ENCODE data around the gene TJP1. TPM values are rescaled to one million over a fixed set of nuclear protein-coding genes. Genes with fewer than 3 reads are reported as not detected.

The TJP1 gene
- total and polyA plus RNA-seq, 2 of the 8 experiments (the other 6 are each of a cell fraction or from before 2014, with no cell fraction given): 46.3 to 138 TPM

- FAIRE-seq (no peak), DNase-seq (ENCODE audit: low read depth in 1 of 2, low spot score in 2 of 2) (no peak)
- Histone ChIP-seq H3K14ac (ENCODE audit: insufficient read length) (no peak overlapping the region), H4K20me1 (replicated peaks in 1 of 2; ENCODE audit: control insufficient read depth in 1 of 2, insufficient read depth in 2 of 2, low read length in 2 of 2) (peaks cover 0 to 1% of the 10 kb centered on the region in 2 experiments), H2AFZ (ENCODE audit: low read length) (no peak overlapping the region), H4K8ac (ENCODE audit: extremely low read depth, insufficient read depth, low read length) (no peak overlapping the region), H3K4me3 (ENCODE audit: extremely low read depth in 1 of 4, insufficient read depth in 2 of 4, low read depth in 3 of 4, low read length in 4 of 4) (no peak overlapping the region), H4K5ac (ENCODE audit: insufficient read length, low read depth, low read length) (no peak overlapping the region), H2BK120ac (replicated peaks; ENCODE audit: low read depth, low read length) (no peak overlapping the region), H3K79me1 (ENCODE audit: low read depth, low read length) (no peaks in the 10 kb centered on the region; the same call in 1 of the 2 replicates), H3K18ac (ENCODE audit: extremely low read depth, low read length) (no peak overlapping the region), H3K4ac (replicated peaks; ENCODE audit: insufficient read length, low read depth, low read length) (no peak overlapping the region), H2AK5ac (ENCODE audit: low read depth, low read length) (no peak overlapping the region), H2BK12ac (ENCODE audit: low read depth, low read length) (no peak overlapping the region), H3K36me3 (ENCODE audit: control insufficient read depth in 2 of 4, insufficient read depth in 4 of 4, low read length in 3 of 4) (peaks cover 0 to 4% (median 2%) of the 10 kb centered on the region in 4 experiments; a peak in 2 of 8 replicates), H4K91ac (replicated peaks; ENCODE audit: insufficient read length, low read length) (no peak overlapping the region), H3K79me2 (ENCODE audit: control insufficient read depth in 1 of 2, insufficient read depth in 2 of 2, low read length in 2 of 2) (peaks cover 0 to 81% of the 10 kb centered on the region in 2 experiments; a peak in 2 of 4 replicates), H3K9ac (replicated peaks in 1 of 4; ENCODE audit: extremely low read depth in 1 of 4, low read depth in 3 of 4, low read length in 3 of 4) (no peak overlapping the region), H3K4me2 (ENCODE audit: insufficient read depth in 1 of 2, low read depth in 2 of 2, low read length in 2 of 2) (no peak overlapping the region), H3K23ac (ENCODE audit: insufficient read length) (no peak overlapping the region), H3K9me3 (ENCODE audit: insufficient read depth in 2 of 2, low read depth in 1 of 2, low read length in 1 of 2) (no peaks in the 10 kb centered on the region), H3K27ac (ENCODE audit: low read depth, low read length) (no peak overlapping the region), H3K56ac (replicated peaks; ENCODE audit: insufficient read length, low read depth, low read length) (no peak overlapping the region), H2BK5ac (ENCODE audit: low read depth, low read length) (no peak overlapping the region), H2BK15ac (ENCODE audit: low read length) (no peak overlapping the region), H3K4me1 (replicated peaks in 1 of 4; ENCODE audit: control insufficient read depth in 3 of 4, insufficient read depth in 4 of 4, low read length in 3 of 4) (peaks cover 0 to 5% (median 0%) of the 10 kb centered on the region in 4 experiments; a peak in 1 of 7 replicates), H2BK20ac (ENCODE audit: low read length) (no peak overlapping the region), H3K27me3 (replicated peaks in 1 of 4; ENCODE audit: control insufficient read depth in 3 of 4, extremely low read depth in 1 of 4, insufficient read depth in 3 of 4, low read length in 3 of 4) (no peaks in the 10 kb centered on the region), H3K23me2 (ENCODE audit: low read depth, low read length) (no peaks in the 10 kb centered on the region)
- WGBS, 2 experiments (ENCODE audit: extremely low coverage in 1 of 2, insufficient coverage in 1 of 2, insufficient read length in 1 of 2, insufficient replicate concordance in 2 of 2, low coverage in 1 of 2, low lambda C conversion rate in 2 of 2, missing lambda C conversion rate in 1 of 2): 74% methylated on average over 4 of the region's 4 CpGs; no CpG with 5 or more reads in 1 of the 2 experiments
- TF ChIP-seq HDAC2 (IDR thresholded peaks at IDR 0.05; ENCODE audit: borderline replicate concordance in 1 of 2, low read depth in 2 of 2, low read length in 2 of 2): no peak
- TF ChIP-seq NRF1 (IDR thresholded peaks at IDR 0.05; ENCODE audit: low read depth, low read length): no peak
- TF ChIP-seq GABPA (IDR thresholded peaks at IDR 0.05; ENCODE audit: borderline replicate concordance, insufficient read depth, low read length): no peak
- peak; percentile 53; the same call in 1 of the 2 replicates for TF ChIP-seq CEBPB (IDR thresholded peaks at IDR 0.05; ENCODE audit: low read depth, low read length)
- POLR2A ChIA-PET (ENCODE audit: partially characterized antibody): interaction anchor here (0.6 kb wide), 1 partner anchor 851 kb away, joined by 3 read pairs; no protein-coding TSS in a partner anchor
- CTCF ChIA-PET (ENCODE audit: partially characterized antibody): interaction anchor here (0.6 kb wide), 1 partner anchor 18 kb away, joined by 3 read pairs; no protein-coding TSS in a partner anchor
These were observed 33.7 kb downstream of the TJP1 start for GRCh38 chr15:29788433-29789034.
